ENCODE results near the gene PLAAT2.

GRCh38 chr11:63563201-63564055, at the start of gene PLAAT2:
- no peak for TF ChIP-seq POLR2A (IDR thresholded peaks at IDR 0.05; ENCODE audit: low read depth, low read length)
- TF ChIP-seq NR2C2 (IDR thresholded peaks at IDR 0.05; ENCODE audit: borderline replicate concordance, control insufficient read depth, insufficient read length, low read depth): no peak
- TF ChIP-seq REST (IDR thresholded peaks at IDR 0.05; ENCODE audit: low read depth, low read length): no peak
- TF ChIP-seq HCFC1 (IDR thresholded peaks at IDR 0.05; ENCODE audit: low read length): no peak
- TF ChIP-seq ZNF274 (IDR thresholded peaks at IDR 0.05; ENCODE audit: insufficient read depth, insufficient read length): no peak
- no peak for TF ChIP-seq NFYB (IDR thresholded peaks at IDR 0.05; ENCODE audit: insufficient read depth, low read depth, low read length)
- no peak for TF ChIP-seq CBFB (IDR thresholded peaks at IDR 0.05; ENCODE audit: low read depth)
- no peak for TF ChIP-seq POLR2AphosphoS5 (IDR thresholded peaks at IDR 0.05; ENCODE audit: low read length)
- TF ChIP-seq E4F1 (IDR thresholded peaks at IDR 0.05; ENCODE audit: borderline replicate concordance, partially characterized antibody): no peak

All from GM12878 (cell line).